Glomerular endothelial cell (primary cell): ENCODE data around the gene LMAN2. TPM values are rescaled to one million over a fixed set of nuclear protein-coding genes. Genes with fewer than 3 reads are reported as not detected.

Experiments used
- DNase-seq: peaks from one replicate; pipeline ENCODE4 v3.0.0-alpha.2; 2011; ENCODE audit warnings: low read depth, low spot score; ENCODE audit errors: extremely low read depth
- total RNA-seq: library from RNA; depleted of rRNA; stranded (reverse); fragments of >200 nt; gene quantifications from 2 replicates; pipeline ENCODE4 v1.2.3, GENCODE V29; 2015

LMAN2 gene, protein sequence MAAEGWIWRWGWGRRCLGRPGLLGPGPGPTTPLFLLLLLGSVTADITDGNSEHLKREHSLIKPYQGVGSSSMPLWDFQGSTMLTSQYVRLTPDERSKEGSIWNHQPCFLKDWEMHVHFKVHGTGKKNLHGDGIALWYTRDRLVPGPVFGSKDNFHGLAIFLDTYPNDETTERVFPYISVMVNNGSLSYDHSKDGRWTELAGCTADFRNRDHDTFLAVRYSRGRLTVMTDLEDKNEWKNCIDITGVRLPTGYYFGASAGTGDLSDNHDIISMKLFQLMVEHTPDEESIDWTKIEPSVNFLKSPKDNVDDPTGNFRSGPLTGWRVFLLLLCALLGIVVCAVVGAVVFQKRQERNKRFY
- total RNA-seq = 295 and 316 TPM in 2 replicates

- peak; percentile 81 for DNase-seq
These were observed at the start of gene LMAN2 for GRCh38 chr5:177351392-177352329. LMAN2 (minus strand) TSS chr5:177351668; CDS start chr5:177351647, 21 bp downstream.

DNA sequence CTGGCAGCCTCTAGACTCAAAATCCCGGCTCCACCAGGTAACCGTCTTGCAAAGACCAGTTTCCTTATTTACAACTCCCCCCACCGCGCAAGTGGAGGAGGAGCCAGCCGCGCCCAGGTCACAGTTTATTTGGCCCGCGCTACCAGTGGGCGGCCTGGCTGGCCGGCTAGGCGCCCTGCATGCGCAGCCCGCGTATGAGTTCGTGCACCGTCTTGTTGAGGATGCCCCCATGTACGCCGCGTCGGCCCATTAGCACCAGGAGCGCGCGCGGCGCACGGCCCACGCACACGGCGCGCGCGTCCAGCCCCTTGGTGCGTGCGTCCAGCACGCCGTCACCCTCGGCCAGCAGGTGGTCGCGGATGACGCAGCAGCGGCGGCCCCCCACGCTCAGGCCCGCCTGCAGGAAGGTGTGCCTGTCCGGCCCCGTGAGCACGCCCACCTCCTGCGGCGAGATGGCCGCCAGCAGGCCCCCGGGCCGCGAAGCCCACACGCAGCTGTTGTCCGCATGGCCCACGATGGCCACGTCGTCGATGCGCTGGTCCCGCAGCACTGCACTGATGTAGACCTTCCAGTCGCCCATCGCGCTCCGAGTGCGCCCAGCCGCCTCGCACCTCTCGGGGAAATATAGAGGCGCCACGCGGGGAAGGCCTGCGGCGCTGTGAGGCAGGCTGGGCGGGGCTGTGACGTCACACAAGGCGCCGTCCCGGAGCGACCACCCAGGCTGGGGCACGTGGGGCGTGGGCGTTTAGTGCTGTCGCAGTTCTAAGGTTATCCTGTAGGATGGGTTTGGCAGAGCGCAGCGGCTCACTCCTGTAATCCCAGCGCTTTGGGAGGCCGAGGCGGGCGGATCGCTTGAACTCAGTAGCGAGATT, 48.8 kb upstream of the LMAN2 start, which contains the start of gene PFN3:
PFN3 (minus strand) TSS at position 665 of the 872 bp plus-strand sequence; CDS start at position 580, 85 bp downstream.
- DNase-seq = no peak

GRCh38 chr5:177397875-177398390, 46.5 kb upstream of the LMAN2 start:
- DNase-seq = no peak

DNA sequence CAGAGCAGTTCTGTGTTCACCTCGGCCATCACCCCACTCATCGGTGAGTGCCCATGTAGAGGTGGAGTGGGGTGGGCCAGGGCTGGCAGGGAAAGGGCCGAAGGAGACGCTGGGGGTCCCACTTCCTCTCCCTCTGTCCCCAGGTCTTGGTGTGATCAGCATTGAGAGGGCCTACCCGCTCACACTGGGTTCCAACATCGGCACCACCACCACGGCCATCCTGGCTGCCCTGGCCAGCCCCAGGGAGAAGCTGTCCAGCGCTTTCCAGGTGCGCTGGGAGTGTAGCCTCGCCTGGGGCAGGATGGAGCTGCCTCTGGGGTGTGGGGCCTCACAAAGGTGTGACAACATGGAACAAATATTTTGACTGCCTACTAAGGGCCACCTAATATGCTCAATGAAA, 45.3 kb upstream of the LMAN2 start:
- no peak for DNase-seq

DNA sequence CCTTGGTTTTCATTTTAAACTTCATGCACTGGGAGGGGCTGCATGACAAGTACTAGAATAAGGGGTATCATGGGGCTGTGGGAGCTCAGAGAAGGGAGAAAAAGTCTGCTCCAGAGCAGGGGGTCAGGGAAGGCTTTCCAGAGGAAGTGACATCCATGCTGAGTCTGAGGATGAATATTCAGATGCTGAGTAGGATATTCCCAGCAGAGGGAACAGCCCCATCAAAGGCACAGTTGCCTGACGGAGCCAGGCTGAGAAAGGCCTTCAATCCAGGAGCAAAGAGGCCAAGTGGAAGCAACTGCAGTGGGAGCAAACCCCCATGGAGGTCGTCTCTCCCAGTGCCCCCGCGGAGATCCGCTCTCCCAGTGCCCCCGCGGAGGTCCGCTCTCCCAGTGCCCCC, 44.6 kb upstream of the LMAN2 start:
- DNase-seq = no peak

DNA sequence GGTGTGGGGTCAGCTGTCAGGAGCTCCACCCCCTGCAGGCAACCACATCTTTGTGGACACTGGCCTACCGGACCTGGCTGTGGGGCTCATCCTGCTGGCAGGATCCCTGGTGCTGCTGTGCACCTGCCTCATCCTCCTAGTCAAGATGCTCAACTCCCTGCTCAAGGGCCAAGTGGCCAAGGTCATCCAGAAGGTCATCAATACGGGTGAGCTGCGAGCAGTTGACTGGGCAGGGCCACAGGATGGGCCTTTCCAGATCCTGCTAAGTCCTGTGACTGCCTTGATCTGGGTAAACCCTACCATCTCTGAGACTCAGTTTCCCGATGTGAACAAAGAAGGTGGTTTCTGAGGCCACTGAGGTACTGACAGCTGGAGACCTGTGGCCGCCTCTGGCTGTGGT, 42.5 kb upstream of the LMAN2 start:
- no peak for DNase-seq

DNA sequence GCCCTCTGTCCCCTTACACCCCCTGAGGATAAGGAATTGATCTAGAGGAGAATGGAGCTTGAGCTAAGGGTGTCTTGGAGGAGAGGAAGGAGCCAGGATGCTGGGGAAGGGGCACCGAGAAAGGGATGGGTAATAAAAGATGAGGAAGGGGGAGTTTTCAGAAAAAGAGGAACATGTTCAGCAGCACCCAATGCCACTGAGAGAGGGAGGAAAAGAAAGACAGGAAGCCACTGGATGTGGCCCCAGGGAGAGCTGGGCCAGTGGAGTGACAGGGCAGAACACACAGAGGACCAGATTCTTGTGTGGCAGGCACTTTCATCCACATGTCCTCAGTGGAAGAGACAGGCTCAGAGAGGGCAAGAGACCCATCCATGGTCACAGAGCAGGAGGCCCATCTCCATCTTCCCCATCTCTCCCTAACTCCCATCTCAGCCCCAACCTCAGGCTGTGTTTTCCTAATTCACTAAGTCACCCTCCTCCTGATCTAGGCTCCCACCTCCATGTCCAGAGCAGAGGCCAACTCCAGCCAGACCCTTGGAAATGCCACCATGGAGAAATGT, 41.8 kb upstream of the LMAN2 start:
- DNase-seq = no peak

- DNase-seq = no peak
These were observed 41.3 kb upstream of the LMAN2 start for GRCh38 chr5:177392765-177393164.

DNA sequence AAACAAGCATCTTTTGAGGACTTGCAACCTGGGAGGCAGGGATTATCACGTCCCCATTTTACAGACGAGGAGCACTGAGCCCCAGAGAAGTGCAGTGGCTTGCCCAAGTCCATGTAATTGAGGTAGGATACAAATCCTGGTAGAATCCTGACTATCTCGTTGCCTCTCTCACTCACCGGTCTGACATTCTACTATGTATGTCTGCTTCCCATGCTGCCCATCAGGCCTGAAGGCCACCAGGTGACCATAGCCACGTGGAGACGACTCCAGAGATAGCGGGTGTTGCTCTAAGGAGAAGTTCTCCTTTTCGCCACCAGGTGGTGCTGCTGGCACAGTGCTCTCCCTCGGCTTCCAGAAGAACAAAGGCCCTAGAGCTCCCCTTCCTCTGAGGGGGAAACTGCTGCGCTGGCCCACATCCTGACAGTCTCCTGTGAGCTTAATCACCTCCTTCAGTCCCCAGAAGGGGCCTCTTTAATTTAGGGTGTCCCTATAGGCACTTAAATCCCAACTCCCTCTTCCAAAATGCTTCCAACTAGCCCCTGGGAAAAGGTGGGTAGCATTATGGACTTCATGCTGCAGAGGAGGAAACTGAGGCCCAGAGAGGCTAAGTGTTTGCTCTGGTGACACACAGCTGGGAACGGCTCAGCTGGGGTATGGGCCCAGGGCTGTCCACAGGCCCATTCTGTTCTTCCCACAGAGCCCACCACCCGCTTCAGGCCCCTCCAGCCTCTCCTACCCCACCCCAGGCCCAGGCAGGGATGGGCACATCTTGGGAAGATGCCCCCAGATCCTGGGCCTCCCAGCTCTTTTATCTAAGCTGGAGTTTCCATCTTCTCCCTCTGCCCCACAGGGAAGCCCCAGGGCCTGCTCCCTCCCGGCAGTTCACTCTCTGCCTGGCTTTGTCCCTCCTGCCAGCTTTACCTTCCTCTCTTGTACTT, 39.2 kb upstream of the LMAN2 start:
- DNase-seq = no peak

DNA sequence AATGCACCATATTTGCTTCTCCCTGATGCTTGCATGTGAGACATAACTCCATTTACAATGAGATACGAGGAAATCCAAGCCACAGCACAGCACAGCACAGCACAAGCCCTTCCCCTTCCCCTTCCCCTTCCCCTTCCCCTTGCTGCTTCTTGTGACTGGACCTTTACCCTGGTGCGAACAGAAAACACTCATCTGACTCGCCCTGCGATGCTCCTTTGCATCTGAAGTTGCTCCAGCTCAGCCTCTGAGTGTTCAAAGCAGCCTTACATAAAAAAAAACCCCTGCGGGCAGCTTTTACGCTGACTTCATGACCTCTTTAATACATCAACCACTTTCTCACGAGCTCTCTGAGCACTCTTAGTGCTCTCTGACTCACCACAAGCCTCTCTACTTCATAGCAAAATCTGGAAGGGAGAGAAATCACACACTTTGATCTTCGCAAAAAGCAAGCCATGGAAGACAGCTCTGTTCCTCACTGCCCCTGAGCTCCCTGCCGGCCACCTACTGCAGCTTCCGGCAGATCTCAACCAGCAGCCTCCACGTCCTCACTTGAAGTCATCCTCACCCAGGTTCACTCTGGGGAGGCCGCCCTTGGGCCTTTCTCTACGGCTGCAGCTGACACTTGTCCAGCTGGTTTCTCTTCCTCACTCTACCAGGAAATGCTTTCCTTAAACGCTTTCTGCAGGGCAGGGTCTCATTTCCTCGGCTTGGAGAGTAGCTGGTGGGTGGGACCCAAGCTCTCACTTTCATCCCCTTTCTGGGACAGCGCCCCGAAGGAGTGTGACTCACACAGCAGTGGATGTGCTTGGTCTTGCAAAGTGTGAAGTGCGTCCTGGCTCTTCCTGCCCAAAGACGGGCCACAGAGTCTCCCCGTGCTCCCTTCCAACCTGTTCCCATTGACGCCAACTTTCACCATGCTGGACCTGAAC, 38.0 kb upstream of the LMAN2 start:
- DNase-seq = no peak

DNA sequence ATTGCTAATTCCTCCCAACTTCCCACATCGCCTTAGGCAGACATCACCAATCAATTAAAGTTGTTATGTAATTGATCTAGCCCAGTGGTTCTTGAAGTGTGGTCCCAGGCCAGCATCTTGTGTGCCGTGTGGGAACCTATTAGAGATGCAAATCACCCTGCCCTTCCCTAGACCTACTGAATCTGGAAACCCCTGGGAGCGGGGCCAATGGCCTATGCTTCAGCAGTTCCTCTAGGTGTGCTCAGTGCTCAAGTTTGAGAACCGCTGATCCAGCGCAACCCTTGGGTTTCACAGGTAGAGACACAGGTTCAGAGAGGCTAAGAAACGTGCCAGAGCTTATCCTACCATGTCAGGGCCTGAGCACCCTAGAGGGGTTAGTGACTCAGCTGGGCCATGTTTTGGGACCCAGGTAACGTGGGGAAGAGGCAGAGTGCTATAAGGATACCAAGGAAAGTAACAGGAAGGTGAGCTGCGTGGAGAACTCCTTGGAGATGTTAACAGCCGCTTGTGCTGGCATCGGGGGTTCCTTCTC, 37.1 kb upstream of the LMAN2 start:
- no peak for DNase-seq

DNA sequence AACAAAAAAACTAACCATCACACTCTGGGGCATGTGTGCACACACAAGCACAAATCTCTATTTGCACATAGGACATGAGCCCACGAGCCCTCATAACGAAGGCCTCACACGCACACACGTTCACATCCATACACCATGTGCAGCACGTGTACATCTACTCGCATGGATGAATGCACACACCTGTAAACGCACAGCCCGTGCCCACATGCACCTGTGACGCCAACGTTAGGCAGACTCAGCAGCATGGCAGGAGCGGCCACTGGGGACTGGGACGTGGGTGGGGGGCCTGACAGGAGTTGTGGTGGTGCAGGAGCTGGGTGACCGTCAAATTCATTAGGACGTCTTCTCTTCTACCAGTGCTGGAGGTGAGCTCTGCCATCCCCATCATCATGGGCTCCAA, 35.9 kb upstream of the LMAN2 start:
- no peak for DNase-seq

- no peak for DNase-seq
These were observed 35.1 kb upstream of the LMAN2 start for GRCh38 chr5:177386542-177386941.

GRCh38 chr5:177385720-177386119, 34.3 kb upstream of the LMAN2 start:
- DNase-seq = no peak

DNA sequence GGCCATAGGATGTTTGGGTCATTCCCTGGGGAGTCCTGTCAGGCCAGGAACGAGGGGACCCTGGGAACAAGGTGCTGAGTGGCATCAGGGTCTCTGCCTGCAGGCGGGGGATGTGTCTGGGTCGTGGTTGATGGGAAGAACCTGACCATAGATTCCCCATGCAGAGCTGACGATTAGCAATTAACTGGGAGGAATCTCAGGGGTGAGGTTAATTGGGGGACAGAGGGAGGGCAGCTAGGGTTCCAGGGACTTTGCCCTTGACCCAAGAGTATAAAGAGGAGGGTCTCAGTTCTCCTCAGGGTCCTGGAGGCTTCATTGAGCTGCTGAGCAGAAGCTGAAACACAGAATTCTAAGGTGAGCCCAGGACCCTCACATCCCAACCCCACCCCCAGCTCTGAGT, 32.7 kb upstream of the LMAN2 start, which contains the start of gene SLC34A1:
SLC34A1 (plus strand) TSS at position 301 of the 400 bp plus-strand sequence. CDS start 1,308 bp downstream, outside the sequence.
- DNase-seq = no peak

- DNase-seq = no peak
These were observed 31.7 kb upstream of the LMAN2 start for GRCh38 chr5:177383181-177383580.

- no peak for DNase-seq
These were observed 31.1 kb upstream of the LMAN2 start for GRCh38 chr5:177382423-177383029.
